Ecto neural progenitor cell (in vitro differentiated cells): Measurements from ENCODE around the gene MMD.
"Not testable (repeated sequence)": the region's sequence is repeated elsewhere in the genome, so short reads cannot be mapped to it uniquely, and the experiment has no call there.

ENCODE experiments used
- DNase-seq: peaks from one replicate; pipeline ENCODE4 v3.0.0-alpha.2; 2018; ENCODE audit warnings: low spot score

MMD gene

GRCh38 chr17:55420067-55420775 lies 1.4 kb downstream of the MMD start:
- no peak for DNase-seq

- no peak for DNase-seq
Measured at GRCh38 chr17:55418369-55419268, 3.0 kb downstream of the MMD start.

- no peak for DNase-seq
Measured at GRCh38 chr17:55417411-55418268, 4.0 kb downstream of the MMD start.

- no peak for DNase-seq
Measured at GRCh38 chr17:55416470-55417052, 5.1 kb downstream of the MMD start.

GRCh38 chr17:55416000-55416399 lies 5.6 kb downstream of the MMD start:
- DNase-seq, result no peak

- no peak for DNase-seq
Measured at GRCh38 chr17:55414983-55415382, 6.7 kb downstream of the MMD start.

GRCh38 chr17:55413825-55414489 lies 7.7 kb downstream of the MMD start:
- no peak for DNase-seq

- no peak for DNase-seq
Measured at GRCh38 chr17:55411463-55411855, 10.2 kb downstream of the MMD start.

- DNase-seq, result no peak
Measured at GRCh38 chr17:55410722-55411462, 10.7 kb downstream of the MMD start.

- no peak for DNase-seq
Measured at GRCh38 chr17:55409030-55409800, 12.4 kb downstream of the MMD start.

- DNase-seq, result no peak
Measured at GRCh38 chr17:55407641-55408566, 13.7 kb downstream of the MMD start.

GRCh38 chr17:55405600-55405999 lies 16.0 kb downstream of the MMD start:
- DNase-seq, result no peak

GRCh38 chr17:55404197-55404596 lies 17.4 kb downstream of the MMD start:
- DNase-seq, result not testable (repeated sequence)

GRCh38 chr17:55402374-55402773 lies 19.3 kb downstream of the MMD start:
- DNase-seq, result no peak

GRCh38 chr17:55398689-55399088 lies 22.9 kb downstream of the MMD start:
- no peak for DNase-seq

- DNase-seq, result no peak
Measured at GRCh38 chr17:55395803-55396505, 25.7 kb downstream of the MMD start.

- no peak for DNase-seq
Measured at GRCh38 chr17:55394357-55395021, 27.1 kb downstream of the MMD start.
